ENCODE measurements around the gene ZBTB40.

DNA sequence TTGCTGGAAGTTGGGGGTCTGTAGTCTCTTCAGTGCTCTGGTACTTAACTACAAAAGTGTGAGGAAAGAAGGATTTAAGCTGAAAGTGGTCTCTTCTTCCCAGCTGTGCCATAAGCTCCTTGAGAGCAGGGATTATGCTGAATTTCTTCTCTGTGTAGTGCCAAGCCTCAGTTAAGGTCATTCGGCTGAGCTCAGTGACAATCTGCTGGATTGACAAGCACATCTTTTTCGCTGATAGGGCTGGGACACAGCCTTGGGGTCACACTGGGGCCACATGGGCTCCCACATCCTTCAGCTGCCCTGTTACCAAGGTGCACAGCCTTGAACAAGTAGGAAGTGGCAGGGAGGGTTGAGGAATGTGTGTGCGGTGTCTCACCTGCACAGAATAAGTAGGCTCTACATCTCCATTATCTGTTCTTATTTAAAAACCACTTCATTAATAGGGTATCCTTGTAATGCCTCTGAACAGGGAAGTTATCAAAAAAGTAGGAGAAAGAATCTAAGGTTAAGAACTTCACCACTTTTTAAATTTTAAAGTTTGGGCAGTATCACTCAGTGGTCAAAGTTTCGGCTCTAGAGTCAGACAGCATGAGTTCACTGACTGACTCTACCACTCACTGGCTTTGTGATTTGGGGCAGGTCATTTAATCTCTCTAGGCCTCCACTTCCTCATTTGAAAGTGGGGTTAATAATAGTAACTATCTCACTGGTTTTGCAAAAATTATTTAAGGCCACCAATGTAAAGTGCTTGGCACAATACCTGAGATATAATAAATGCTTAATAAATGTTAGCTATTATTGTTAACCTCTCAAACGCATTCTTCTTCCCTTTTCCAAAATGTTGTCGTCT, 10.3 kb downstream of the ZBTB40 start:
- TF ChIP-seq, protein P1, sequence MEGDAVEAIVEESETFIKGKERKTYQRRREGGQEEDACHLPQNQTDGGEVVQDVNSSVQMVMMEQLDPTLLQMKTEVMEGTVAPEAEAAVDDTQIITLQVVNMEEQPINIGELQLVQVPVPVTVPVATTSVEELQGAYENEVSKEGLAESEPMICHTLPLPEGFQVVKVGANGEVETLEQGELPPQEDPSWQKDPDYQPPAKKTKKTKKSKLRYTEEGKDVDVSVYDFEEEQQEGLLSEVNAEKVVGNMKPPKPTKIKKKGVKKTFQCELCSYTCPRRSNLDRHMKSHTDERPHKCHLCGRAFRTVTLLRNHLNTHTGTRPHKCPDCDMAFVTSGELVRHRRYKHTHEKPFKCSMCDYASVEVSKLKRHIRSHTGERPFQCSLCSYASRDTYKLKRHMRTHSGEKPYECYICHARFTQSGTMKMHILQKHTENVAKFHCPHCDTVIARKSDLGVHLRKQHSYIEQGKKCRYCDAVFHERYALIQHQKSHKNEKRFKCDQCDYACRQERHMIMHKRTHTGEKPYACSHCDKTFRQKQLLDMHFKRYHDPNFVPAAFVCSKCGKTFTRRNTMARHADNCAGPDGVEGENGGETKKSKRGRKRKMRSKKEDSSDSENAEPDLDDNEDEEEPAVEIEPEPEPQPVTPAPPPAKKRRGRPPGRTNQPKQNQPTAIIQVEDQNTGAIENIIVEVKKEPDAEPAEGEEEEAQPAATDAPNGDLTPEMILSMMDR (IDR thresholded peaks at IDR 0.05): no peak
- TF ChIP-seq POLR2A (IDR thresholded peaks at IDR 0.05): no peak
